HG03159 (cell line): ENCODE results near the gene IKBKG.
"Not testable (repeated sequence)": the region's sequence is repeated elsewhere in the genome, so short reads cannot be mapped to it uniquely, and the experiment has no call there.

Experiments
- ATAC-seq: cut with Tn5 transposase; IDR thresholded peaks from one replicate; pipeline ENCODE4 v1.9.1; 2021; ENCODE audit warnings: mild to moderate bottlenecking, moderate library complexity; ENCODE audit not compliant: unreplicated experiment

The IKBKG gene

DNA sequence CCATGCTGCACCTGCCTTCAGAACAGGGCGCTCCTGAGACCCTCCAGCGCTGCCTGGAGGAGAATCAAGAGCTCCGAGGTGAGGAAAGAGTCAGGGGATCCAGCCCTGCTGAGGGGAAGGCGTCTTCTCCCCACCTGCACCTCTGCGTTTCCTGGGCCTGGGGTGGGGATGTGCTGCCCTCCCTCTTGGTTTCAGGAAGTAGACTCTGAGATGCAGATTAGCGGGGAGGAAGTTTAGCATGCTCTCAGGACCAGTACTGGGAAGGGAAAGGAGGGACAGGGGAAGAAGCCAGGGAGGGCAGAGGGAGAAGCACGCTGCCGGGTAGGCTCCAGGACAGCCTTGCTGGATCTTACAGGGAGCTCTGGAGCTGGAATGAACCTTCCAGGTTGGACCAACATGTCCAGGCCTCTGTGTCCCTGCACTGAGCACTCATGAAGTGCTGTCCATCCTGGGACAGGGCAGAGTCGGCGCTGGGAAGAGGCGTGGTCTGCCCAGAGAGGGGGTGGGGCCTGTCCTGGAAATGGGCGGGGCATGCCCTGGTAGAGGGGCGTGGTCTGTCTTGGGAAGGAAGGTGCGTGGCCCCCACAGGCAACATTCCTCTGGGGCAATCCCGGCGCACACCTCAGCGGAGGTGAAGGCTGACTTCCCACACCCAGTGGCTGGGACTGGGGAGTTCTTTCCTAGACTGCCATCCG lies 4.8 kb downstream of the IKBKG start:
- ATAC-seq = not testable (repeated sequence)

- not testable (repeated sequence) for ATAC-seq
Observed at GRCh38 chrX:154558060-154558690, 10.8 kb downstream of the IKBKG start.

DNA sequence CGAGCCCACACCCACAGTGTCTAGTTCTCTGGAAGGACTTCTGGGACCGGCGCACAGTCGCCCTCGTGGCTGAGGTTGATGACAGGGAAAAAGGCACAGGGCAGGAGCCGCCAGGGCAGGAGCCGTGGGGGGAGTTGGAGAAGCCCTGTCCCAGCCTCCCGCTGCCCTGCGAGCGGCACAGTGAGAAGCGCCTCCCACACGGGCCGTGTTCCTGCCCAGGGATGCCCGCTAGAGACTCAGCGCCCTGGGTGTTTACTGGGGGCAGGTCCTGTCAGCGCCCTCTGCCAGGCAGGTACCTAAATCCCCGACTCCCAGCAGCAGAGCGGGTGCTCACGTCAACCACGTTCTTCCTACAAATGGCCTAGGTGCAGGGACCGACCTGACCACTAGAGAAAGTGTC lies 11.5 kb downstream of the IKBKG start:
- ATAC-seq = not testable (repeated sequence)

DNA sequence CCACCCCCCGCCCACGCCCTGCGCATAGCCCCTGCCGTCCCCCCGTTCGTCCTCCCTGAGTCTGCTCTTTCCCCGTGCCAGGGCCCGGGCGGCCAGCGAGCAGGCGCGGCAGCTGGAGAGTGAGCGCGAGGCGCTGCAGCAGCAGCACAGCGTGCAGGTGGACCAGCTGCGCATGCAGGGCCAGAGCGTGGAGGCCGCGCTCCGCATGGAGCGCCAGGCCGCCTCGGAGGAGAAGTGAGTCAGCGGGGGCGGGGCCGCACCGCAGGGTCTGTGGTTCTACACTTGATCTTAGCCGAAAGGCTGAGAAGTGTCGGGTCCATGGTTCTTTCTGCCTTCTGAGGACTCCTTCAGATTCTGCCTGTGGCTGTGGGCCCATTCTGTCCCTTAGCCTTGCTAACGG lies 12.9 kb downstream of the IKBKG start:
- ATAC-seq = not testable (repeated sequence)

GRCh38 chrX:154562295-154562694 lies 14.9 kb downstream of the IKBKG start:
- not testable (repeated sequence) for ATAC-seq

DNA sequence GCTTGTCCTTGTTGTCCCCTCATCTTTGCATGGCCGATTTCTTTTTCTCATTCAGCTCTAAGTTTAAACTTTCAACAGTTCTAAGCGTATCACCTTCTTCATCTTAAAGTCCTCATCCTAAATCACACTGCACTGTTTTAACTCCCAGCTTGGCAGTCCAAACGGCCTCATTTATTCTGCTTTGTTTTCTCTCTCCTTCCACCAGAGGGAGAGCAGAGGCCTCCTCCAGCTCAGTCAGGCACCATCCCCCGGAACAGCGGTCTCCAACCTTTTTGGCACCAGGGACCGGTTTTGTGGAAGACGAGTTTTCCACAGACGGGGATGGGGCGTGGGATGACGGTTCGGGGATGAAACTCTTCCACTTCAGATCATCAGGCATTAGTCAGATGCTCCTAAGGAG lies 22.9 kb downstream of the IKBKG start:
- not testable (repeated sequence) for ATAC-seq

GRCh38 chrX:154573061-154573460 lies 25.6 kb downstream of the IKBKG start:
- not testable (repeated sequence) for ATAC-seq

GRCh38 chrX:154575076-154575475 lies 27.7 kb downstream of the IKBKG start:
- ATAC-seq = not testable (repeated sequence)

- ATAC-seq = not testable (repeated sequence)
Observed at GRCh38 chrX:154582994-154583393, 35.6 kb downstream of the IKBKG start.

GRCh38 chrX:154584585-154585183 lies 37.3 kb downstream of the IKBKG start, which contains the start of gene CTAG1A:
Gene CTAG1A, plus strand, starts transcription at chrX:154585133. Its CDS starts 74 bp downstream, at chrX:154585207.
- not testable (repeated sequence) for ATAC-seq

GRCh38 chrX:154590415-154590814 lies 43.0 kb downstream of the IKBKG start:
- ATAC-seq = not testable (repeated sequence)

GRCh38 chrX:154592505-154592904 lies 45.1 kb downstream of the IKBKG start:
- no peak for ATAC-seq

GRCh38 chrX:154593201-154593600 lies 45.8 kb downstream of the IKBKG start:
- no peak for ATAC-seq

DNA sequence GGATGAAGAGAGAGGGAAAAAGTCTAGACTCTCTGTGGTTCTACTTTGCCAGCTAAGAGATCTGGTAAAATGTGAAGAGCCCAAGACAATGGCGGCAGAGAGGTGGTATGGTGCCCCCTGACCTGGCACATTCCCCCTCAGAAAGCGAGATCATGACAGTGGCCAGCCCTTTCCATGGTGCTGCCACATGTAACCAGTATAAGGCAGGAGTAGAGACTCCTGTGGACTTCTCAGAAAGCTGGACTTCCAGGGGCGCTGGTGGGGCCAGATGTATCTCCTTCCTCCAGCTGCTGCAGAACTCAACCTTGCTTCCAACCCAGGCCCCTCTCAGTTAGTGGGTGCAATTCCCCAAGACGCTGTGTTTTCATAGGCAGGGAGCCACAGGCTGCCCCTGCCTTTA lies 47.1 kb downstream of the IKBKG start:
- no peak for ATAC-seq

DNA sequence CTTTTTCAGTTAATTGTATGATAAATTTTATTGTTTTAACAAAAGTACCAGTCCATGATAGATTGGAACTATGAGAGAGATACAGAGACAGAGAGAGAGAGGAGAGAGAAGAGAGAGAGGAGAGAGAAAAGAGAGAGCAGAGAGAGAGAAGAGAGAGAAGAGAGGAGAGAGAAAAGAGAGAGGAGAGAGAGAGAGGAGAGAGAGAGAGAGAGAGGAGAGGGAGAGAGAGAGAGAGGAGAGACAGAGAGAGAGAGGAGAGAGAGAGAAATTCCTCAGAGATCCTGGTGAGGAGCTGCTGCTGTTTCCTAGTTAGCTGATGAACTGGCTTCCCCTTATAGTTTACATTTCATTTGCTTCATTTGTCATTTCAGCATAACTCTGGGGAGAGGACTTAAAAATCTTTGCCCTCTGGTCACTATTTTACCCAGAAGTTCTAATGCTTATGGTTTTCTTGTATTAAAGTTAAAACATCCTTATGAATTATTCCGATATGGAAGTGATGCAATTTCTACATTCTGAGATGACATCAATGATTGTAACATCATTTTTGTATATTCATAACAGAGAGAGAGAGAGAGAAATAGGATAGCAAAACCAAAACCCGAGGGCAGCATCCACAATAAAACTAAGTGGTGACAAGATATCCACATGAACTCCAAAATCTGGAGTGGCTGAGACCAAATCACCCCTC lies 48.3 kb downstream of the IKBKG start:
- no peak for ATAC-seq

GRCh38 chrX:154596290-154596929 lies 49.0 kb downstream of the IKBKG start:
- ATAC-seq = no peak

DNA sequence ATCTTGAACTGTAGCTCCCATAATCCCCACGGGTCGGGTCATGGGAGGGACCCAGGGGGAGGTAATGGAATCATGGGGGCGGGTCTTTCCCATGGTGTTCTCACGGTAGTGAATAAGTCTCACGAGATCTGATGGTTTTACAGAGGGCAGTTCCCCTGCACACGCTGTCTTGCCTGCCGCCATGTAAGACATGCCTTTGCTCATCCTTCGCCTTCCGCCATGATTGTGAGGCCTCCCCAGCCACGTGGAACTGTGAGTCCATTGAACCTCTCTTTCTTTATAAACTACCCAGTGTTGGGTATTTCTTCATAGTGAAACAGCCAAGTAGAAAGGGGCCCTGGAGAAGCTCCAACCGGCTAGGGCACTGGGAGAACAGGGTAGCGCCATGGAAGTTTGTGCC lies 49.8 kb downstream of the IKBKG start:
- no peak for ATAC-seq

- ATAC-seq = no peak
Observed at GRCh38 chrX:154598656-154599055, 51.2 kb downstream of the IKBKG start.

DNA sequence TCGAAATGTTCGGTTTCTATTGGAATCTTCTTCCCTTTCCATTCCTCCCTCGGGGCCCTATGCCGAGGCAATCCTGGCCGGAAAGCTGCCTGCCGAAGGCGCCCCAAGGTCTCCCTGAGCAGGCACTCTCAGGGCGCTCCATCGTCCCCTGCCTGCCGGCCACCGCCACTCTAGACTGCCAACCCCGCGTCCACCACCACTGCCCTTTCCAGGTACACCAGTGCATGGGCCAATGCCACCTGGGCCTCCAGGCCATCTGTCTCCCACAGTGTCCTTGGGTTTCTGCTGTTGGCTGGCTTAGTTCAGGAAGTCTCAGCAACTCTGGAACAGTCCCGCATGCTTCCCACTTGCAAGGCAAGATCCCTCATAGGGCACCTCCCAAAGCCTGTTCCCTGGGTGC lies 52.1 kb downstream of the IKBKG start:
- ATAC-seq = no peak

- no peak for ATAC-seq
Observed at GRCh38 chrX:154600759-154601374, 53.4 kb downstream of the IKBKG start.
